Choroid plexus epithelial cell (primary cell): ENCODE data around the gene RIN3.
"Not testable (repeated sequence)": the region's sequence is repeated elsewhere in the genome, so short reads cannot be mapped to it uniquely, and the experiment has no call there.

Experiments
- DNase-seq: peaks from one replicate; pipeline ENCODE4 v3.0.0-alpha.2; 2010; ENCODE audit warnings: low read depth
- H3K4me3 ChIP-seq: 2 replicates; pipeline ENCODE4 v1.5.1; 2011; ENCODE audit warnings: low read depth, mild to moderate bottlenecking, control low read depth, low read length, moderate library complexity
- CTCF ChIP-seq: conservative IDR thresholded peaks from 2 replicates; pipeline ENCODE4 v1.5.1; 2011; ENCODE audit warnings: low read depth, mild to moderate bottlenecking, control low read depth, inconsistent platforms, low read length, moderate library complexity

The RIN3 gene

DNA sequence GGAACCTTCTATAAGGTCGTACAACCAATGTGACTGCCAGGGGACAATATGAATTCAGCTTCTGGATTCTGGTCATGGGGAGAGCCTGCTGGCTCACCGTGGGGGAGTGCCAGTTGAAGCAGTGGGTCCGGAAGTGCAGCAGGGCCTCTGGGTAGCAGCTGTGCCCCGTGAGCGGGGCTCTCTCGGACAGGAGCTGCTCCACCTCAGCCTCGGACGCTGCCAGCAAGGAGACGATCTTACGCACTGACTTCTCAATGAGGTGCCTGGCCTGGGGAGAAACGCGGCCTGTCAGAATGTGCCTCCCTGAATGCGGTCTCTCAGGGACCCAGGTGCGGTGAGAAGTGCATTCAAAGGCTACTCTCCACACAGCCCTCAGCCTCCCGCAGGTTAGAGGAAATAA lies 192.8 kb downstream of the RIN3 start:
- no peak for TF ChIP-seq CTCF
- no peak overlapping the region for H3K4me3 ChIP-seq
- DNase-seq = no peak

DNA sequence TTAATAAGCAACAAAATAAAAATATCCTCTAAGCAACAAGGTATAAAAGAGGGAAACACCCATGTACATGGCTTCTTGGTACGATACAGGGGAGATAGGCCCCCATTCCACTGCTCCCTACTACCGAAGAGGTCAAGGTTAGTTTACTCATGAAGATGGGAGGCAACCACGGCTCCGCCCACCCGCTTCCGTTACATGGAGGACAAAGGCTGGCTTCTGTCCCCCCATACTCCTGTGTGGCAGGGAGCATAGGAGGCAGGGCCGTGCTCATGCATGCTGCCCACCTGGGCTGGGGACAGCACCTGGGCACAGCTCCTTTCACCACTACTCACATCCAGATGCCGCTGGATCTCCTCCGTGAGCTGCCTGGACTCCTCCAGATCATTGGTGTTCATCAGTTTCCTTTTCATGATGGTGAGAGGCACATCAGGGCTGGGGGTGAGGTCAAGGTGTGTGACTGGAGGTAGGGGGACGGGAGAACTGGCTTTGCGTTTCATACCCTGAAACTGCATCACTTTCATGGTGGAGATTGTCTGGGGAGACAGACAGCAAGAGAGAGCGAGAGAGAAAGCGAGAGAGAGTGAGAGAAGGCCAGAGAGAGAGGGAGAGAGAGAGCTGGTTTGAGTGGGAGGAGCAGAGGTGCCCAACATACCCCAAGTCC lies 195.9 kb downstream of the RIN3 start:
- TF ChIP-seq CTCF = no peak
- no peak for DNase-seq
- no peak overlapping the region for H3K4me3 ChIP-seq

- no peak overlapping the region for H3K4me3 ChIP-seq
- DNase-seq = no peak
- no peak for TF ChIP-seq CTCF
These were observed 196.4 kb downstream of the RIN3 start for GRCh38 chr14:92710001-92710341.

- DNase-seq = no peak
- TF ChIP-seq CTCF = no peak
- H3K4me3 ChIP-seq = no peak overlapping the region
These were observed 198.5 kb downstream of the RIN3 start for GRCh38 chr14:92711976-92712653.

- no peak for TF ChIP-seq CTCF
- DNase-seq = no peak
- H3K4me3 ChIP-seq = no peak overlapping the region
These were observed 199.1 kb downstream of the RIN3 start for GRCh38 chr14:92712654-92713051.

DNA sequence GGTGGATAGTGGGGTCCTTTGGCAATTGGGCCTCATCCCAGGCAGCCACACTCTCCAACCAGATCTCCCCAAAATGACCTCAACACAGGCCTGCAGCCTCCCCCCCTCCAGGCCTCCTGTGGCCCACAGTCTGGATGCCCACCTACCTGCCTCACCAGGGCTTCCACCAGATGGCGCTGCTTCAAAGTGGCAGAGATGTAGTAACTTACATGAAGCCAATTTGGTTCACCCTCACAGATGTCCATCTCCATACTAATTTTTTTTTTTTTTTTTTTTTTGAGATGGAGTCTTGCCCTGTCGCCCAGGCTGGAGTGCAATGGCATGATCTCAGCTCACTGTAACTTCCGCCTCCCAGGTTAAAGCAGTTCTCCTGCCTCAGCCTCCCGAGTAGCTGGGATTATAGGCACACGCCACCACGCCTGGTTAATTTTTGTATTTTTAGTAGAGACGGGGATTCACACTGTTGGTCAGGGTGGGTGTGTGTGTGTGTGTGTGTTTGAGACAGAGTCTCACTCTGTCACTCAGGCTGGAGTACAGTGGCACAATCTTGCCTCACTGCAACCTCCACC lies 201.2 kb downstream of the RIN3 start:
- H3K4me3 ChIP-seq = not testable (repeated sequence)
- DNase-seq = peak; percentile 83
- TF ChIP-seq CTCF = peak; percentile 87

DNA sequence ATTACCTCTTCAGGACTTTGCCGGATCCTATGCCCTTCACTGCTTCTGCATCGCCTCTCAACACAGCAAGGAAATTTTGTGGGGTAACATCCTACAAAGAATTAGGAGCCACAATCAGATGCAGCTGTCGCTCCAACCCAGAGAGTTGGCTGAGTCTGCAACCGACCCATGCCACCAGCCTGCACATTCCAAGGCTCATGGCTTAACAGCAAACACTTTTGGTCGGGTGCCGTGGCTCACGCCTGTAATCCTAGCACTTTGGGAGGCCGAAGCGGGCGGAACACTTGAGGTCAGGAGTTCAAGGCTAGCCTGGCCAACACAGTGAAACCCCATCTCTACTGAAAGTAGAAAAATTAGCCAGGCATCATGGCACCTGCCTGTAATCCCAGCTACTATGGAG lies 202.6 kb downstream of the RIN3 start:
- TF ChIP-seq CTCF = no peak
- no peak for DNase-seq
- H3K4me3 ChIP-seq = no peak overlapping the region
